Upper lobe of left lung (tissue), 6 donors: Measurements from ENCODE around the gene ZNF263. TPM values are rescaled to one million over a fixed set of nuclear protein-coding genes. Genes with fewer than 3 reads are reported as not detected.

ENCODE experiments used
- ATAC-seq, 2 donors: fragments of 200-7000 bp; cut with Tn5 transposase; one replicate each; pipeline ENCODE4 v1.9.1; 2022; ENCODE audit warnings: mild to moderate bottlenecking in 2 of 2, moderate library complexity in 2 of 2; ENCODE audit not compliant: low FRiP score in 2 of 2
- DNase-seq, 2 donors: peaks; one replicate each; pipeline ENCODE4 v3.0.0-alpha.2; 2019 to 2020
- H3K27ac ChIP-seq, 4 donors: fragments of 200-600 bp; sonication (generic); one replicate each; pipeline ENCODE4 v1.5.1; 2016 to 2019
- H3K27me3 ChIP-seq, 4 donors: fragments of 200-600 bp; sonication (generic); one replicate each; pipeline ENCODE4 v1.5.1; 2017 to 2019
- H3K36me3 ChIP-seq, 4 donors: fragments of 200-600 bp; sonication (generic); one replicate each; pipeline ENCODE4 v1.5.1; 2016 to 2019
- H3K4me1 ChIP-seq, 4 donors: fragments of 200-600 bp; sonication (generic); one replicate each; pipeline ENCODE4 v1.5.1; 2018 to 2019
- H3K4me3 ChIP-seq, 4 donors: fragments of 200-600 bp; sonication (generic); one replicate each; pipeline ENCODE4 v1.5.1; 2017 to 2019; ENCODE audit warnings: mild to moderate bottlenecking in 2 of 4, moderate library complexity in 1 of 4
- H3K9me3 ChIP-seq, 4 donors: fragments of 200-600 bp; sonication (generic); one replicate each; pipeline ENCODE4 v1.5.1; 2018 to 2019
- CTCF ChIP-seq, 6 experiments: fragments of 450-650 bp in 4 of 6; fragments of 200-600 bp in 2 of 6; sonication (generic) in 2 of 6; IDR thresholded peaks; one replicate each; pipeline ENCODE4 v1.5.1; 2016 to 2019; ENCODE audit warnings: antibody characterized with exemption in 6 of 6
- EP300 ChIP-seq, 4 donors: sonication (generic); formaldehyde crosslinking; IDR thresholded peaks; one replicate each; pipeline ENCODE4 v1.5.1; 2017; ENCODE audit warnings: antibody characterized with exemption in 4 of 4, control low read depth in 2 of 4
- POLR2A ChIP-seq, 4 donors: fragments of 450-650 bp; IDR thresholded peaks; one replicate each; pipeline ENCODE4 v1.5.1; 2016 to 2017; ENCODE audit warnings: antibody characterized with exemption in 4 of 4, mild to moderate bottlenecking in 2 of 4
- POLR2AphosphoS5 ChIP-seq, 2 donors: sonication (generic); formaldehyde crosslinking; IDR thresholded peaks; one replicate each; pipeline ENCODE4 v1.5.1; 2017; ENCODE audit warnings: antibody characterized with exemption in 2 of 2
- WGBS, 2 donors: methylation state at CpG; one replicate each; pipeline ENCODE4 v1.1.5; 2017 to 2018; 5-methylcytosine and 5-hydroxymethylcytosine counted together
- total RNA-seq, 6 donors: library from RNA; depleted of rRNA in 4 of 6; stranded (reverse); fragments of >200 nt in 4 of 6; gene quantifications; one replicate each; pipeline versions ENCODE4 v1.1.0 to v1.2.1, GENCODE V29; 2016 to 2021
- donor health status: DM: no; HTN: no; CAD: no; lungs with moderate emphysema.
- donor health status: DM: no; HTN: yes; CAD: no; lungs with severe emphysema.

ZNF263 gene
- total RNA-seq, 6 donors from 2014 or later, result 19.6 to 48.2 (median 32.2) TPM

- Histone ChIP-seq H3K27me3 (no peaks in the 10 kb centered on the region), H3K9me3 (no peaks in the 10 kb centered on the region), H3K36me3 (no peaks in the 10 kb centered on the region), H3K27ac (peak within 1 kb of the TSS; percentile 63 to 84 (median 76)), H3K4me3 (peak within 1 kb of the TSS in 3 of 4 donors; percentile 20 to 48 (median 27)), H3K4me1 (peaks cover 0 to 6% (median 2%) of the 10 kb centered on the region in 4 donors)
- WGBS, 2 donors, result 52 to 73% methylated on average over 4 to 14 of the region's 14 CpGs
- DNase-seq (peak; percentile 52 to 61), ATAC-seq (peak in 1 of 2 donors; percentile 66)
- TF ChIP-seq EP300 (IDR thresholded peaks at IDR 0.05) (no peak), POLR2AphosphoS5 (IDR thresholded peaks at IDR 0.05) (peak; percentile 43 to 45), POLR2A (IDR thresholded peaks at IDR 0.05) (peak in 1 of 4 donors; percentile 45), CTCF (IDR thresholded peaks at IDR 0.05) (no peak)
Measured at GRCh38 chr16:3256146-3256865, 27.0 kb upstream of the ZNF263 start, which contains the start of gene MEFV. TSS of gene MEFV (minus strand) at chr16:3256633. CDS start at chr16:3256587, 46 bp downstream.

GRCh38 chr16:3256866-3257465, 26.3 kb upstream of the ZNF263 start:
- Histone ChIP-seq H3K27ac (peak overlapping the region; percentile 63 to 84 (median 76)), H3K4me1 (peaks cover 0 to 6% (median 2%) of the 10 kb centered on the region in 4 donors)
- ATAC-seq, result peak in 1 of 2 donors; percentile 15

GRCh38 chr16:3259836-3260235, 23.5 kb upstream of the ZNF263 start:
- H3K36me3 ChIP-seq, result no peaks in the 10 kb centered on the region
- peaks cover 2 to 18% (median 4%) of the 10 kb centered on the region in 4 donors for H3K4me1 ChIP-seq
- H3K9me3 ChIP-seq, result no peaks in the 10 kb centered on the region
- ATAC-seq, result no peak
- peak in 1 of 2 donors; percentile 56 for DNase-seq
- H3K27ac ChIP-seq, result peak overlapping the region; percentile 63 to 84 (median 76)
- H3K4me3 ChIP-seq, result no peak overlapping the region
- TF ChIP-seq POLR2A (IDR thresholded peaks at IDR 0.05), result no peak
- no peak for TF ChIP-seq EP300 (IDR thresholded peaks at IDR 0.05)
- no peak for TF ChIP-seq CTCF (IDR thresholded peaks at IDR 0.05)
- no peak for TF ChIP-seq POLR2AphosphoS5 (IDR thresholded peaks at IDR 0.05)
- 68 to 82% methylated on average over 8 of the region's 8 CpGs for WGBS, 2 donors
- H3K27me3 ChIP-seq, result no peaks in the 10 kb centered on the region

More at GRCh38 chr16:3256866-3257465, 26.3 kb upstream of the ZNF263 start:
- Histone ChIP-seq H3K4me3 (peak overlapping the region in 3 of 4 donors; percentile 1 to 48 (median 20)), H3K9me3 (no peaks in the 10 kb centered on the region), H3K27me3 (no peaks in the 10 kb centered on the region), H3K36me3 (no peaks in the 10 kb centered on the region)
- TF ChIP-seq POLR2A (IDR thresholded peaks at IDR 0.05), result no peak
- no peak for TF ChIP-seq EP300 (IDR thresholded peaks at IDR 0.05)
- no peak for TF ChIP-seq POLR2AphosphoS5 (IDR thresholded peaks at IDR 0.05)
- no peak for TF ChIP-seq CTCF (IDR thresholded peaks at IDR 0.05)
- WGBS, 2 donors, result 48 to 74% methylated on average over 2 to 9 of the region's 9 CpGs
- DNase-seq, result no peak

GRCh38 chr16:3262517-3262916, 20.8 kb upstream of the ZNF263 start:
- ATAC-seq, result no peak
- peaks cover 4 to 28% (median 11%) of the 10 kb centered on the region in 4 donors for H3K4me1 ChIP-seq

More at GRCh38 chr16:3262517-3262916, 20.8 kb upstream of the ZNF263 start:
- Histone ChIP-seq H3K9me3 (peaks cover 0 to 3% (median under 1%) of the 10 kb centered on the region in 4 donors), H3K36me3 (peaks cover 0 to 19% (median 4%) of the 10 kb centered on the region in 4 donors), H3K4me3 (no peak overlapping the region), H3K27ac (peak overlapping the region; percentile 98 to 100 (median 99)), H3K27me3 (no peaks in the 10 kb centered on the region)
- DNase-seq, result no peak
- TF ChIP-seq POLR2AphosphoS5 (IDR thresholded peaks at IDR 0.05) (no peak), EP300 (IDR thresholded peaks at IDR 0.05) (no peak), POLR2A (IDR thresholded peaks at IDR 0.05) (no peak)
- 98 to 100% methylated on average over 4 of the region's 4 CpGs for WGBS, 2 donors
